HG03135 (cell line): ENCODE measurements around the gene ANKRD53.
"Not testable (repeated sequence)": the region's sequence is repeated elsewhere in the genome, so short reads cannot be mapped to it uniquely, and the experiment has no call there.

Experiments used
- ATAC-seq: cut with Tn5 transposase; IDR thresholded peaks from one replicate; pipeline ENCODE4 v1.9.1; 2021; ENCODE audit warnings: mild to moderate bottlenecking, moderate library complexity; ENCODE audit not compliant: unreplicated experiment

ANKRD53 gene

GRCh38 chr2:71005271-71006202, 27.1 kb downstream of the ANKRD53 start:
- no peak for ATAC-seq

- no peak for ATAC-seq
Observed at GRCh38 chr2:71006323-71006722, 27.9 kb downstream of the ANKRD53 start.

- ATAC-seq = no peak
Observed at GRCh38 chr2:71006955-71007799, 28.7 kb downstream of the ANKRD53 start.

- no peak for ATAC-seq
Observed at GRCh38 chr2:71008342-71008741, 29.9 kb downstream of the ANKRD53 start.

- ATAC-seq = not testable (repeated sequence)
Observed at GRCh38 chr2:71011786-71012185, 33.4 kb downstream of the ANKRD53 start.

- ATAC-seq = no peak
Observed at GRCh38 chr2:71018625-71019024, 40.2 kb downstream of the ANKRD53 start.

- ATAC-seq = not testable (repeated sequence)
Observed at GRCh38 chr2:71019989-71020388, 41.6 kb downstream of the ANKRD53 start.

- not testable (repeated sequence) for ATAC-seq
Observed at GRCh38 chr2:71021394-71021793, 43.0 kb downstream of the ANKRD53 start.

- not testable (repeated sequence) for ATAC-seq
Observed at GRCh38 chr2:71023553-71024243, 45.3 kb downstream of the ANKRD53 start.
